NCI-H146 treated with DMSO at 0.1 percent for 48 hours (cell line): ENCODE results near the gene FAM111B.
"Not testable (repeated sequence)": the region's sequence is repeated elsewhere in the genome, so short reads cannot be mapped to it uniquely, and the experiment has no call there.

Source experiments
- DNase-seq: peaks from one replicate; lab custom pipeline; 2025; ENCODE audit not compliant: unreplicated experiment; lab: John Stamatoyannopoulos, UW

FAM111B gene

GRCh38 chr11:59106363-59107336, at the start of gene FAM111B:
Gene FAM111B, plus strand, starts transcription at chr11:59107237. Its CDS starts 2,389 bp downstream, at chr11:59109626.
- peak; percentile 94 for DNase-seq

- DNase-seq, result peak; percentile 47
Measured at GRCh38 chr11:59058120-59059033, 48.7 kb upstream of the FAM111B start.

GRCh38 chr11:59060096-59060495, 46.9 kb upstream of the FAM111B start:
- not testable (repeated sequence) for DNase-seq

- DNase-seq, result no peak
Measured at GRCh38 chr11:59062602-59063529, 44.2 kb upstream of the FAM111B start.

GRCh38 chr11:59063996-59064727, 42.9 kb upstream of the FAM111B start:
- DNase-seq, result not testable (repeated sequence)

GRCh38 chr11:59069087-59069486, 38.0 kb upstream of the FAM111B start:
- DNase-seq, result no peak

- no peak for DNase-seq
Measured at GRCh38 chr11:59076876-59077571, 30.0 kb upstream of the FAM111B start.

- no peak for DNase-seq
Measured at GRCh38 chr11:59078435-59078834, 28.6 kb upstream of the FAM111B start.

GRCh38 chr11:59079086-59079485, 28.0 kb upstream of the FAM111B start:
- no peak for DNase-seq

GRCh38 chr11:59080421-59080820, 26.6 kb upstream of the FAM111B start:
- DNase-seq, result not testable (repeated sequence)

GRCh38 chr11:59081430-59082020, 25.5 kb upstream of the FAM111B start:
- DNase-seq, result not testable (repeated sequence)

- DNase-seq, result not testable (repeated sequence)
Measured at GRCh38 chr11:59086007-59086406, 21.0 kb upstream of the FAM111B start, which contains the start of gene GLYATL1B. Gene GLYATL1B, plus strand, starts transcription at chr11:59086307. Its CDS starts 0 bp downstream, at chr11:59086307.

GRCh38 chr11:59088162-59088561, 18.9 kb upstream of the FAM111B start:
- no peak for DNase-seq

GRCh38 chr11:59093576-59093975, 13.5 kb upstream of the FAM111B start:
- DNase-seq, result not testable (repeated sequence)

GRCh38 chr11:59095225-59095624, 11.8 kb upstream of the FAM111B start:
- not testable (repeated sequence) for DNase-seq

GRCh38 chr11:59095972-59096575, 11.0 kb upstream of the FAM111B start:
- DNase-seq, result not testable (repeated sequence)

GRCh38 chr11:59097113-59097708, 9.8 kb upstream of the FAM111B start:
- DNase-seq, result peak; percentile 14

GRCh38 chr11:59097938-59098337, 9.1 kb upstream of the FAM111B start:
- DNase-seq, result not testable (repeated sequence)
